ENCODE data around the gene CTNNB1. TPM values are rescaled to one million over a fixed set of nuclear protein-coding genes. Genes with fewer than 3 reads are reported as not detected.

The CTNNB1 gene
- total RNA-seq, 1 experiment from 2014 or later, result 134 TPM

DNA sequence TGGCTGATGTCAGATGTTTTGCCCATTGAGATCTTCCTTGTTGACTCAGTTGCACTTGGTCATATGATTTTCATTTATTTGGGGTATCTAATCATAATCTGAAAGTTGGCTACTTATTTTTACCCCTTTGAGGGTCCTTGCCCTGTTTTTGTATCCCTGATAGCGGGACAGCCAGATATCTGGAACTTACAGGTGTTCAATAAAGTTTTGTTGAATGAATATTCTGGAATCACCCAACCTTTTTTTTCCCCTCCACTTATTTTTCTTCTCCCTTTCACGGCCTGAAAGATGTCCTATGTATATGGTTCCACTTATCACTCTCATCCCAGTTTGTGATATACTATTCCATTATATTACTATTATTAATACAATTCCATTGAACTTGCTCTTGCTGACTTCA, 12.8 kb downstream of the CTNNB1 start:
- intact Hi-C loops (cut with micrococcal nuclease; ENCODE audit: unreplicated experiment), result no loop called here
- H3K36me3 ChIP-seq (ENCODE audit: insufficient read depth, low read length, poor library complexity, severe bottlenecking), result no peaks in the 10 kb centered on the region
- no peak for DNase-seq (ENCODE audit: low spot score)
- no peaks in the 10 kb centered on the region for H3K4me1 ChIP-seq (ENCODE audit: insufficient read depth, low read length, poor library complexity, severe bottlenecking)
- H3K27me3 ChIP-seq (replicated peaks; ENCODE audit: insufficient read depth, low read depth, low read length, poor library complexity), result no peaks in the 10 kb centered on the region
- ChIA-PET POLR2A (ENCODE audit: low non-redundant PET) (no interaction called here), CTCF (no interaction called here)
- H3K9me3 ChIP-seq (ENCODE audit: low read depth, low read length, poor library complexity, severe bottlenecking), result no peaks in the 10 kb centered on the region
- H3K4me3 ChIP-seq (ENCODE audit: low read depth, low read length, poor library complexity, severe bottlenecking), result no peak overlapping the region
- BruUV-seq (replicated peaks), result no TSS peak
- H3K27ac ChIP-seq (ENCODE audit: low read depth, low read length, poor library complexity, severe bottlenecking), result no peak overlapping the region
- TF ChIP-seq, protein P1, sequence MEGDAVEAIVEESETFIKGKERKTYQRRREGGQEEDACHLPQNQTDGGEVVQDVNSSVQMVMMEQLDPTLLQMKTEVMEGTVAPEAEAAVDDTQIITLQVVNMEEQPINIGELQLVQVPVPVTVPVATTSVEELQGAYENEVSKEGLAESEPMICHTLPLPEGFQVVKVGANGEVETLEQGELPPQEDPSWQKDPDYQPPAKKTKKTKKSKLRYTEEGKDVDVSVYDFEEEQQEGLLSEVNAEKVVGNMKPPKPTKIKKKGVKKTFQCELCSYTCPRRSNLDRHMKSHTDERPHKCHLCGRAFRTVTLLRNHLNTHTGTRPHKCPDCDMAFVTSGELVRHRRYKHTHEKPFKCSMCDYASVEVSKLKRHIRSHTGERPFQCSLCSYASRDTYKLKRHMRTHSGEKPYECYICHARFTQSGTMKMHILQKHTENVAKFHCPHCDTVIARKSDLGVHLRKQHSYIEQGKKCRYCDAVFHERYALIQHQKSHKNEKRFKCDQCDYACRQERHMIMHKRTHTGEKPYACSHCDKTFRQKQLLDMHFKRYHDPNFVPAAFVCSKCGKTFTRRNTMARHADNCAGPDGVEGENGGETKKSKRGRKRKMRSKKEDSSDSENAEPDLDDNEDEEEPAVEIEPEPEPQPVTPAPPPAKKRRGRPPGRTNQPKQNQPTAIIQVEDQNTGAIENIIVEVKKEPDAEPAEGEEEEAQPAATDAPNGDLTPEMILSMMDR (conservative IDR thresholded peaks at IDR 0.05; ENCODE audit: low read depth, low read length), result no peak
- TF ChIP-seq EZH2 (IDR thresholded peaks at IDR 0.05; ENCODE audit: borderline replicate concordance, low read depth, low read length, poor library complexity, severe bottlenecking), result no peak

DNA sequence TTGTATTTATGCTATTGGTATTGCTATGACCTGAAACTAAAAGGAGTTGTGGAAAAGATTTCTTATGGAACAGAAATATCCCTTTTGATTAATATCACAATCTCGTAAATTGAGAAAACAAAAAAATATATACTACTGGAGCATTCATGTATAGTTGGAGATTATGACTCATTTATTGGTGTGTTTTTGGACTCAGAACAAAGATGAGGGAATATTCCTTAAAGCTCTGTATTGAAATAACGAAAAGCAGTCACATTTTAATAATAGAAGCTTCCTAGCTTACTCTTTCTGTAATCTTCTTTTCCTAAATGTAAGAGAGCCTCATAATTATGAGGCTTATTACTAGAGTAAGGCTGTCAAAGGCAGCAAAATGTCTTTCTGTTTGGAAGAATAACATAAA, 14.3 kb downstream of the CTNNB1 start:
- CTCF ChIA-PET, result no interaction called here

DNA sequence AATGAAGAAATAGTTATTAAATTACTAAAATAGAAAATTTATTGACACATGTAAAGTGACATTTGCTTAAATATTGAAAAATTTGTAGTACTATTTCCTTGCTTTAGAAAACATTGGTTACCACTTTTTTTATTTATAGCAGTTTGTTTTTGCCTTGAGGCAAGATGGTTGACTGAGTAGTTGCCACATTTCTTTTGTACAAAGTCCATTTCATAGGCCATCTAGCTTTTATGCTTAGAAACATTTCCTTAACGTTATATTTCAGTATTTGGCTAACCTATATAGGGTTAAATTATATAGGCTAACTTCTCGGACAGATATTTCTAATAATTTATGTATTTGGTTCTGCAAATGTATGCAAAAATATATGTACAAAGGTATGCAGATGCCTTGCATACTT, 17.1 kb downstream of the CTNNB1 start:
- Histone ChIP-seq H3K36me3 (ENCODE audit: insufficient read depth, low read length, poor library complexity, severe bottlenecking) (no peaks in the 10 kb centered on the region), H3K4me1 (ENCODE audit: insufficient read depth, low read length, poor library complexity, severe bottlenecking) (no peaks in the 10 kb centered on the region), H3K27ac (ENCODE audit: low read depth, low read length, poor library complexity, severe bottlenecking) (no peak overlapping the region), H3K27me3 (replicated peaks; ENCODE audit: insufficient read depth, low read depth, low read length, poor library complexity) (no peaks in the 10 kb centered on the region), H3K4me3 (ENCODE audit: low read depth, low read length, poor library complexity, severe bottlenecking) (no peak overlapping the region), H3K9me3 (ENCODE audit: low read depth, low read length, poor library complexity, severe bottlenecking) (no peaks in the 10 kb centered on the region)
- BruUV-seq (replicated peaks), result no TSS peak
- intact Hi-C loops (cut with micrococcal nuclease; ENCODE audit: unreplicated experiment), result no loop called here
- TF ChIP-seq, protein P1 (conservative IDR thresholded peaks at IDR 0.05; ENCODE audit: low read depth, low read length), result no peak
- no peak for TF ChIP-seq EZH2 (IDR thresholded peaks at IDR 0.05; ENCODE audit: borderline replicate concordance, low read depth, low read length, poor library complexity, severe bottlenecking)
- ChIA-PET POLR2A (ENCODE audit: low non-redundant PET) (no interaction called here), CTCF (no interaction called here)
- DNase-seq (ENCODE audit: low spot score), result no peak

More for the DNA sequence above, 14.3 kb downstream of the CTNNB1 start:
- no peak for DNase-seq (ENCODE audit: low spot score)
- Histone ChIP-seq H3K4me1 (ENCODE audit: insufficient read depth, low read length, poor library complexity, severe bottlenecking) (no peaks in the 10 kb centered on the region), H3K4me3 (ENCODE audit: low read depth, low read length, poor library complexity, severe bottlenecking) (no peak overlapping the region), H3K27ac (ENCODE audit: low read depth, low read length, poor library complexity, severe bottlenecking) (no peak overlapping the region), H3K36me3 (ENCODE audit: insufficient read depth, low read length, poor library complexity, severe bottlenecking) (no peaks in the 10 kb centered on the region), H3K27me3 (replicated peaks; ENCODE audit: insufficient read depth, low read depth, low read length, poor library complexity) (no peaks in the 10 kb centered on the region), H3K9me3 (ENCODE audit: low read depth, low read length, poor library complexity, severe bottlenecking) (no peaks in the 10 kb centered on the region)
- no peak for TF ChIP-seq EZH2 (IDR thresholded peaks at IDR 0.05; ENCODE audit: borderline replicate concordance, low read depth, low read length, poor library complexity, severe bottlenecking)
- TF ChIP-seq, protein P1 (conservative IDR thresholded peaks at IDR 0.05; ENCODE audit: low read depth, low read length), result no peak
- intact Hi-C loops (cut with micrococcal nuclease; ENCODE audit: unreplicated experiment), result no loop called here
- POLR2A ChIA-PET (ENCODE audit: low non-redundant PET), result no interaction called here
- no TSS peak for BruUV-seq (replicated peaks)
